ENCODE measurements around the gene NHSL1.
"Not testable (repeated sequence)": the region's sequence is repeated elsewhere in the genome, so short reads cannot be mapped to it uniquely, and the experiment has no call there.

The NHSL1 gene

DNA sequence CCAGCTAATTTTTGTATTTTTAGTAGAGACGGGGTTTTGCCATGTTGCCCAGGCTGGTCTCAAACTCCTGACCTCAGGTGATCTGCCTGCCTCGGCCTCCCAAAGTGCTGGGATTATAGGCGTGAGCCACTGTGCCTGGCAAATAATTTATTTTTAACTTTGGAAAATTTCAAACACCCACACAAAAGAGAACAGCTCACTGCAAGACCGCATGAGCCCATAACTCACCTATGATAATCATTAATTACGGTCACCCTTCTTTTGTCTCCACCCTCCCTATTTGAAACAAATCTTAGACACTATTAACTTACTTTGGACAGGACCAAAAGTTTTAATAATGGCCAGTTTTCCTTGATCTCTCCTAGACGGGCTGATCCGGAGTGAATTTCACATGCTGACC lies 74.0 kb downstream of the NHSL1 start:
- not testable (repeated sequence) for DNase-seq (ENCODE audit: low read depth)

DNA sequence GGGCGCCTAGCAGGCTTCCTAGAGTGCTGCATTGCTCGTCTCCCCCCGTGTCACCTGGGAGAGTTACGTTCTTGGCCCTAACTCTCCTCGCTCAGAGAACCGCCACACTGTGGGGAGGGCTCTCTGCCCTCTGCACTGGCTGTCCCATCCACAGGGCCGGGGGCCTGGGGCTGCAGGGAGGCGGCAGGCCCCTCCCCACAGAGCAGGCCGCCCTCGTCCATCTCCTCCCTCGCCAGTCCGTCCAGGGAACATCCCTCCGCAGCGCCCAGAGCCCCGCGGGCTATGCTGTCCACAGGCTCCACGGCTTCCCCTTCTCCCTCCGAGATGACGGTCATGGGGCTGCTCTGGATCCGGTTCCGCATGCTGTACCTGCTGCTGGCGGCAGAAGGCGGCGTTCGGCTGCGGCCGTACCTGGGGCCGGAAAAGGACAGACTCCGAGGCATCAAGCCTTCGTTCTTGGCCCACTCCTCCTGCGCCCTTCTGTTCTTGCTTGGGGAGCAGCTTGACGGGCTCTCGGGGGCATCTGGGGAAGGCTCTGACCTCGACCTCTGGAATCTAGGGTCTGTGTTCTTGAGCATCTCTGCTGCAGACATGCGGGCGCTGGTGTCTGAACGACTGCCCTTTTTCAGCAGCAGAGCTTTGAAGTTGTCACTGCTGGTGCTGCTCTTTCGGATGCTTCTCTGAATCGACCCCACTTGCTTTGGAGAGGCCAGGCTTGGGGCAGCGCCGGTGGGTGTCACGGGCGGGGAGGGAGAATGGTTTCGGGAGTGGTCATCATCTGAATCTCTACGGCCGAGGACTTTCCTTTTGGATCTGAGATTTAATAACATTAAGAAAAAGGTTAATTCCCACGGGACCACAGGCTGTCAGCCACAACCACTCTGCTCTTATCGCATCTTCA lies 75.0 kb downstream of the NHSL1 start:
- no peak for DNase-seq (ENCODE audit: low read depth)

DNA sequence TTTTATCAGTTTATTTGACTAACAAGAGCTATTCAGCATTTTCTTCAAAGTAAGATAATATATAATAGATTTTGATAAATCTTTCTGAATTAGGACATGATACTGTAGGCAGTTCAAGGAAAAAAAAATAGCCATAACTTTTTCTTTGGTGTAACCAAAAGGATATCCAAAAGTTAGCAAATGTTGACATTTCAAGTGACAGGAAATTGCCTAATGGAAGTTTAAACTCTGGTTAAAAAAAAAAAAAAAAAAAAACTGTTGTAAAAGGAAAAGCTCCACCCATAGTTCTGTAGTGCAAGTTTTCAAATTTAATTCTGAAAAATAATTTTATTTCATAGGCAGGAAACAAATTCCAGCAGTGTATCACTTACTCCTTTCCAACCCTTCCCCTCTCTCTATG lies 76.4 kb downstream of the NHSL1 start:
- no peak for DNase-seq (ENCODE audit: low read depth)

DNA sequence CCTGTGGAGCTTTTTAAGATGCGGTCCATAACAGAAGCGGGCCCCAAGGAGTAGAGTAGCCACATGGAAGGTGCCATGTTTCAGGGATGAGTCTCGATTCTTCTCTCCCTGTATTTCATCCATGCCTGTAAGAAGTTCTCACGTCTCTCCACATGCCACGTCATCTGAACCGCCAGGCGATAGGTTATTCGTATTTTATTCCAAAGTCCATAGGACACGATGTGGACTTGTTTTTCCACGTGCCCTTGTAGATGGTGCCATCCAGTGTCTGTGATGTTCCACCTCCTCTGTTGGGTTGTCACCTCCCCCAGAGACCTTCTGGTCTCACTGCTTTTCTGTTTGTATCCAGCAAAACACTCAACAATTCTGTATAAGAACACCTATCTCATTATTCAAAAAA lies 77.7 kb downstream of the NHSL1 start:
- no peak for DNase-seq (ENCODE audit: low read depth)

DNA sequence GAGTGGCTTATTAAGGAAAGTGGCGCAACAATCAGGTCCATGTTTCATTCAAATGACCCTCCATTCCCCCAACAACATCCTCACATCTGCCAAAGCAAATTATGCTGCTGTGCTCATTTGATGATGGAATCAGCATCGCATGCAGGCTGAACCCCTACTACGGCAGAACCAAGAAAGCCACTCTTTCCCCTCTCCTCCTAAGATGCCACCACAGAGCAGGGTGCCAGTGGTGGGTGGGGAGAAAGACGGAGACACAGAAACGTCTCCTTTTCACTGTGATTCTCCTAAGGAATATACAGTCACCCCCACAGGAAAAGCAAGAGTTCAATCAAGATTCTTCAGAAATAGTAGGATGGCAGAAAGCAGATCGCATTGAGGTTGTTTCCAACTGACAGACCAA lies 78.2 kb downstream of the NHSL1 start:
- DNase-seq (ENCODE audit: low read depth): no peak

DNA sequence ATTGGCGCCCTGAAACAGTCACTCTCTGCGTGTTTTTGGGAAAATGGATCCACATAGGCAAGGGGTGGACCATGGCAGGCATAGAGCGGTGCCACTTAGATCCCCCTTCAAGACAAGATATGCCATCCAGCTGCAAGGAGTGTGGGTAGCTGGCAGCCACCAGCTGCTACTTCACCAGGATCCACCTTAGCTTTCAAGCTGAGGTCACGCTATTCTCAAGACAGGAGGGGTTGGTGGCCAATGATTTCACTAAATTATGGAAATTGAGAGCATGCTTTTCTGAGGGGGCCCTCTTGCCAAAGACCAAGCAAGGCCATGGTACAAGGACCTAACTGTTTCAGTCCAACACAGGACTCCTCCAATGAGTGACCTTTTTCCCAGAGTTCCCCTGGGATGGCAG lies 78.9 kb downstream of the NHSL1 start:
- DNase-seq (ENCODE audit: low read depth): no peak

DNA sequence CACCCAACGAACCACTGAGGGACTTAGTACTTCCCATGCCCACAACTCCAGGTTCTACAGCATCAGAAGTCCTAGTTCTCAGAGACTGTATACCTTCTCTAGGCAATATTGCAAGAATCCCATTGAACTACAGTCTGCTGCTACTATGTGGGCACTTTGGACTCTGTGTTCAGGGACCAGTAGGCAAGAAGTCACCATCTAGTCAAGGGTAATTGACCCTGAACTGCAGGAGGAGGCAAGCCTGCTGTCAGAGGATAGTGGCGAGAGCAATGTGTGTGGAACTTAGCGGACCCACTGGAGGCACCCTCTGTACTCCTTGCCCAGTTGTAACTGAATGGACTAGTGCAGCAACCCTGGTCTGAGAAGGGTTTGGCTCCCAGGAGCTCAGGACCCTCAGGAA lies 79.5 kb downstream of the NHSL1 start:
- no peak for DNase-seq (ENCODE audit: low read depth)

DNA sequence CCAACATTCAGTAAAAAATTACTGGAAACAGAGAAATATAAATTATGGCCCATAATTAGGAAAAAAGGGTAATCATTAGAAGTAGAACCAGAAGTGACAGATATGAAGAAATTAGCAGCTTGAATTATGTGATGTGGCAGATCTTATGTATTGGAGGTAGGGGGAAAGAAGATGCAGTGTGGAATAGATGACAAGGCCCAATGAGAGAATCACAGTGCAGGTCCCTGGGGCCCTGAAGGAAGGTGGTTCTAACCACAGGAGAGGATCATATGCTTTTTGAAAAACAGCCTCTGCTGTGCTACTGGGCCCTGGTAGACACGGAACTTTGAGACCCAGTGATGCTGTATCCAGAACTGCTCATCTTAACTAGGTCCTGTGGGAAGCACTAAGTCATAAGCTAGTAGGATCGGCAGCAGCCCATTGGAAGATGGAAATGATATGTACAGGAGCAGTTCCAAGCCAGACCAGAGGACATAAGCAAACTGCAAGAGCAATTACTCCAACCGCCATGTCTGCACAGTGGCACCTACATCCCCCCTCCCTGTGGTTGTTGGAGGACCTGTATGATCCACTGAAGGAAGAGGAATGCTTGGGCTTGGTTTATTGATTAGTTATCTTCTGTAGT lies 81.1 kb downstream of the NHSL1 start:
- no peak for DNase-seq (ENCODE audit: low read depth)

DNA sequence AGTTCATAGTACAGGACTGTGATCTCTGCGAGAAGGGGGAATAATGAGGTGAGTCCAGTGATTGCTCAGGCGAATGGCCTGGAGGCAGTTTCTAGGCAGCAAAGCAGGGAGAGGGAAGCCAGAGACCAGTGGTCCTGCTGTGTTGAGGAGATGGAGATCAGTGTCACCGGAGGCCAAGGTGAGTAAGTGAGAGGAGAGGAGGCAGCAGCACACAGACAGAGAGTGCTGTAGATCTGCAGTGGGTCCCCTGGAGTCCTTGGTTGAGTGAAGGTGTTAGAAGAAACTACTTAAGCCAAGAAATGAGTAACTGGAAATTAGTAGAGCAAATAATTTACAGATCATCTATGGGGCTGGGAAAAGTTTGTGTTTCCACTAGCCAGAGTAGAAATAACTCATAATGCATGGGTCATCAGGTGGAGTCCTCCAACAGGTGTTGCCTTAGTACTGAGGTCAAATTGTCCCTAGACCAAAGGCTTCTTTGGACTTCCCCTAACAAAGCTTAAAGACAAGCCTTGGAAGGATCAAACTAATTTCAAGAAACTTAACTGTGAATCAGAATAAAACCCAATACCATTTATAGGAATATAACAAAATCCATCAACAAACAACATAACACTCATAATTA lies 81.7 kb downstream of the NHSL1 start:
- no peak for DNase-seq (ENCODE audit: low read depth)

DNA sequence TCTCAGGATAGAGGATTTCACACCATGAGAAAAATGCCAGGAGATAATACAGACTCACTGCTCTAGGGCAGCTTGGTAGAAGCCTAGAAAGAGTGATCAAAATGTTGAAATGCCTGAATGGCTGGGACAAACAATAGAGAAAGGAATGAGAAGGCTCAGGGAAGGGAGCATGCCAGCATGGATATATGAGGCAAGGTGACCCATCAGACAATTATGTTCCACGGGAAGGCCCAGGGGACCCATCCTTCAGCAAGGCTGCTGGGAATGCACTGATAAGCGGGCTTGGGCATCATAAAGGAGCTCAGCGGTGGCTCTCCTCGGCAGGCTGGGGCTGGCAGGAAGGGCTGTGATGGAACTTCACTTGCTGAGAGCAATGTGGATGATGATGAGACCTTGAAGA lies 83.1 kb downstream of the NHSL1 start:
- DNase-seq (ENCODE audit: low read depth): no peak

DNA sequence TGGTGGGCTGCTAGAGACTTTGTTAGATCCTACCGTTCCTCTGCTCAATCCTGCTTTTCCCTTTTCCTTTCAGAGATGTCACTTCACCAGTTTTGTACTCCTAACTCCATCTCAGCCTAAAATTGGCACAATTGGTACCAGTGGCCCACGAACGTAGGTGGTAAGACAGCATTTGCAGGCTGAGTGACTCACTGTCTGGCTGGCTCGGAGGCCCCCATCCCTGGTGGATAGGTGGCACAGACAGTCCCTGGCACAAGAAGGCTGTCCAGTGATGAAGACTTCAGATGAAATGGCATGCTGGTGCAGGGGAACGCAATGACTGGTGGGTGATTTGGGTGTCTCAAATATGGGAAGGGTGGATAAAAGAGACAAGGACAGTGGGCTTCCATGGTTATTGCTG lies 84.2 kb downstream of the NHSL1 start:
- DNase-seq (ENCODE audit: low read depth): no peak

DNA sequence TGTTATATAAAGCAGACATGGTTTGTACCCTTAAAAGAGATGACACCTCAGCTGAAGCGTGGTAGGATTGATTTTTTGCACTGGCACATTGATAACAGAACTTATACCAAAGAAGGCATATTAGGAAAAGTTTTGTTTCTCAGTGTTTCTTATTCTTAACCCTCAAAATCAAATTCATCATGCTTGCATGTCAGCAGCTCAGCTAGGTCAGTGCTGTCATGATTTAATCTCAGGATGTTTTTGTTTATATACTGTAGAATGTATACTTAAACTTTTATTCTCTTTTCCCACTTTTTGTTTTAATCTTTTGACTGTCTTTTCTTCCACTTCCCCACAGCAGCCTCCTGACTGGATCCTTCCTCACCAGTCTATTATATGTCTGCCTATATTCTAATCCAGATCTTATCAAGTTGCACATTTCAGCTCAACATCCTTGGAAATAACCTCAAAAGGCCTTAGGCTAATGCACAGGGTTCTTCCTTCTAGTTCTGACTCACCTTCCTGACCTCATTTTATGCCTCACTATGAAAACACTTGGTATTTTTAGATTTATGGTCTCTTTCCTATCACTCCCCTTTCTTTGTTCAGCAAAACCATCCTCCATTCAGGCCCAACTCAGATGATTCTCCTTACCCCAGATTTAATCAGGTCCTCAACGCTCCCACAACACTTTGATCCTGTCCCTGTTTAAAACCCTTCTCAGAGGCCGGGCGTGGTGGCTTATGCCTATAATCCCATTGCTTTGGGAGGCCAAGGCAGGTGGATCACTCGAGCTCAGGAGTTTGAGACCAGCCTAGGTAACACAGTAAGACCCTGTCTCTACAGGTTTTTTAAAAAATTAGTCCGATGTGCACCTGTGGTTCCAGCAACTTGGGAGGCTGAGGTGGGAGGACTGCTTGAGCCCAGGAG lies 88.1 kb downstream of the NHSL1 start:
- no peak for DNase-seq (ENCODE audit: low read depth)

DNA sequence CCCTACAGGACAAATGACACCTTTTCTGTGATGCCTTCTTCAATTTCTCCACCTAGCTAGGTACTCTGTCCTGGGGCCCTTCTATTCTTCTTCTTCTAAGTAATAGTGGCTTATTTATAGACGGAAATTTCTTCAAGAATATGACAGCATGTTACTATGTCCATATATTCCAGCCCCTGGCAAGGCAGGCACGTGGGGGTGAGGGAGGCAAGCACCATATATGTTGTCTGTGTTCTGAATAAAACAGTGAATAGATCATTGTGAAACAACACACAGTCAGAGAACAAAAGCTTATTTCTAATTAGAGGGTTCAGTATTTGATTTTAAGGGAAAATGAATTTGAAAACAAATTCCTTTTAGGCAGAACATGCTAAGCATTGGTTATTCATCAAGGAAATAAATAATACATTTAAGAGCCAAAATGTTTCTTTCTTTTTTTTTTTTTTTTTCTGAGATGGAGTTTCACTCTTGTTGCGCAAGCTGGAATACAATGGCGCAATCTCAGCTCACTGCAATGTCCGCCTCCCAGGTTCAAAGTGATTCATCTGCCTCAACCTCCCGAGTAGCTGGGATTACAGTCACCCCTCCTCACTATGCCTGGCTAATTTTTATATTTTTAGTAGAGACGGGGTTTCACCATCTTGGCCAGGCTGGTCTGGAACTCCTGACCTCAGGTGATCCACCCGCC lies 89.1 kb downstream of the NHSL1 start:
- no peak for DNase-seq (ENCODE audit: low read depth)

DNA sequence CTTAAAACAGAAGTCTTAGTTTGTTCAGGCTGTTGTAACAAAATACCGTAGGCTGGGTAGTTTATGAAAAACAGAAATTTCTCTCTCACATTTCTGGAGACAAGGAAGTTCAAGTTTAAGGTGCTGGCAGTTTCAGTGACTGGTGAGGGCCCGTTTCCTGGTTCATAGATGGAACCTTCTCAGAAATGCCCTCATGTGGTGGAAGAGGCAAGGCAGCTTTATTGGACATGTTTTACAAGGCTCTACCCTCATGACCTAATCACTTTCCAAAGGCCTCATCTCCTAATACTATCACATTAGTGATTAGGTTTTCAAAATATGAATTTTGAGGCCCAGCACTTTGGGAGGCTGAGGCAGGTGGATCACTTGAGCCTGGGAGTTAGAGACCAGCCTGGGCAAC lies 92.9 kb downstream of the NHSL1 start:
- DNase-seq (ENCODE audit: low read depth): no peak

DNA sequence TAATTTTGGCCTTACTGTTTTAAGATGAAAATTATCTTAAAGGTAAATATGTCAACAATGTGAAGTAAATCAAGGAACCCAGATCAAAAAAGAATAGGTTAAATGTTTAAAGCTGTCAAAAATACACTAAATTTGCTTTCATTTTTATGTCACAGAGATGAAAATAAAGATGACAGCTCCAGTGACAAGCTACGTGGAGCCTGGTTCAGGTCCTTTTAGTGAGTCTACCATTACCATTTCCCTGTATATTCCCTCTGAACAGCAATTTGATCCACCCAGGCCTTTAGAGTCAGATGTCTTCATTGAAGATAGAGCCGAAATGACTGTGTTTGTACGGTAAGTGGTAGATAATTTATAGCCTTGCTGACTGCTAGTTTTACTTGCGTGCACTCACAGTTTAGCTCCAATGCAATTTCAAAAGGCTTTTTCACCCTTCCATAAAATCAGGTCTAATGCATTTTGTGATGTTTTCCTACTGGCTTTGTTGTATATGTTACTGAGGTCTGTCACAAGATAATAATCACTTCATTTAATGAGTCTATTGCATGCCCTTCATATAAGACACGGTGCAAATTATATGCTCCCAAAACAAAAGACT lies 93.4 kb downstream of the NHSL1 start:
- no peak for DNase-seq (ENCODE audit: low read depth)

DNA sequence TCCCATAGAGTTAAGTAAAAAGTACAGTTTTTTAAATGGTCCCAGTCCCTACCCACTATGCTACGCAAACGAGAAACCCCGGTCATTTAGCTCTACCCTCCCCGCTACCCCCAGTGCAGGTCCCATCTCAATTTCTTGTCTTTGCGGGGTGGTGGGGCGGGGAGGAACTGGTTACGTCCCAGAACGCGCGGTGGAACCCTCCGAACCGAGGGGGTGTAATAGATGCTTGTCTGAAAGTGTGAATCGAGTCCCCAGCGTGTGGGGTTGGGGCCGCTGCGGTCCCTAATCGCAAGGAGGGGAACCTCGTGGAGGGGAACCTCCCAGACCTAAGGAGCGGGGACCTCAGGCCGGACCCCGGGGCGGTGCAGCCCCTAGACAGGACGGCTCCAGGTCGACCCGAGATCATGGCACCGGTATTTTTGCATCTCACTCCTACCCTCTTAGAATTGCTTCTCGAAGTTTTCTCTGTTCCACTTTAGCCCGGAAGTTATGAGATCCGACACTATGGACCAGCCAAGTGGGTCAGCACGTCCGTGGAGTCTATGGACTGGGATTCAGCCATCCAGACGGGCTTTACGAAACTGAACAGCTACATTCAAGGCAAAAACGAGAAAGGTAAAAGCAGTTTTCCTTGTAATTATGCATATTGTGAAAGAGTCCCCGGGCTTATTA lies 94.5 kb downstream of the NHSL1 start:
- no peak for DNase-seq (ENCODE audit: low read depth)

DNA sequence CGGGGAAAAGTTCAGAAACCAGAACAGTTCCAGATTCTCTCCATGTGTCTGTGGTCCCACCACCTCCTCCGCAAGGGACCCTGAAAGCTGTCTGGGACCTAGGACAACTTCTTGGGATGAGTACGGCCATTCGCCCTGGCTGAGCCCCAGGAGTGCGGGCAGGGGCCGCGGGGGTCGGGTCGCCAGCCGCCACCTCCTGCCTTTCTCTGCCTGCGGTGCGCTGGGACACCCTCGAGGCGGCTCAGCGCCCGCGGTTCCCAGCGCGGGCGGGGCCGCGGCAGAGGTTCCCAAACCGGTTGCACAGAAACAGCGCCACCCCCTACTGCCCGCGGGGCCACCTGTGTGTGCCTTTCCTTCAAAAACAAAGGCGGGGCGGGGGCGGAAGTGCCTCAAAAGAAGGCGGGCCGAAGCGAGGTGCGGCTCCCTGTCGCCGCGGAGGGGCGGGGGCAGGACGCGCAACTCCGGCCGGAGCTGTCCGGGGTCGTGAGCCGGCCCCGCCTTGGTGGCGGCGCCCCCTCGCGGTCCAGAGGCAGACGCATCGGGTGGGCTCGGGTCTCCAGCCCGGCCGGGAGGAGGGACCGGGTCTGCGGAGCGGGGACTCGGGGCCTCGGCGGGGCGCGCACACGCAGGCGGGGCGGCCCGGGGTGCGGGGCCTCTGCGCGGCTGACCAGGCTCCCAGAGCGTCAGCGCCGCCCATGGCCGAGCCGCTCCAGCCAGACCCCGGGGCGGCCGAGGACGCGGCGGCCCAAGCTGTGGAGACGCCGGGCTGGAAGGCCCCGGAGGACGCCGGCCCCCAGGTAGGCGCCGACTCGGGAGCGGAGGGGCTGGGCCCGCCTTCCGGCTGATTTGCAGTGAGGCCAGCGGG lies 95.3 kb downstream of the NHSL1 start, which contains the start of gene HEBP2:
TSS of gene HEBP2 (plus strand) at position 423 of the 865 bp plus-strand sequence. CDS start at position 696, 273 bp downstream.
- DNase-seq (ENCODE audit: low read depth): peak; percentile 64

DNA sequence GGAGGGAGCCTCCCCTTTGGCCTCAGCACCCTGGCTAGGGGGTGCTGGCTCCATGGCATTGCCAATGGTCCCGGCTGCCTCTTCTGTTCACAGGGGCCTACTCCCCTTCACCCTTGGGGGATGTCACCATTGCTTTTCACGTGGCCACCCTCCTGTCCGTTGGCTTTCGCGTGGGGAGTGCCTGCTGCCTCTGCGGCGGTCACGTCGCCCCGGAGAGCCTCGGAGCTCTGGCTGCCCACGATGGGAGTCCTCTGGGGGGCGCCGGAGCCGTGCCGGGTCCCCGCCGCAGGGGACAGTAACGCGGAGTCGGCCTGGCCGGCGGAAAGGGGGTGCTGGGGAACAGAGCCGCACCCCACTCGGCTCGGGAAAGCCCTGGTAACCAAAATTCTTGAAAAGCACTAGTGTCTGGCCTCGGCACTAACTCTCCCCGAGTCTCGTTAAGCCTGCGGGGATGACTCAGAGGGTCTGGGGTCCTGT lies 95.9 kb downstream of the NHSL1 start:
- no peak for DNase-seq (ENCODE audit: low read depth)

DNA sequence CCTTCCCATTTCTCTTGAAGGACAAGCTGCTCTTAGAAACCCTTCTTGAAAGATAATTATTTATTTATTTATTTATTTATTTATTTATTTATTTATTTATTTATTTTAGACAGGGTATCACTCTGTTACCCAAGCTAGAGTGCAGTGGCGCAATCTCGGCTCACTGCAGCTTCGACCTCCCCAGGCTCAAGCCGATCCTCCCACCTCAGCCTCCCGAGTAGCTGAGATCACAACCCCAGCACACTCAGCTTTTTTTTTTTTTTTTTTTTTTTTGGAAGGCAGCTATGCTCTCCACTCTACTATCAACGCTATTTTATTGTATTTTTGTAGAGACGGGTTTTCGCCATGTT lies 96.5 kb downstream of the NHSL1 start:
- DNase-seq (ENCODE audit: low read depth): no peak

Measured in stimulated activated CD8-positive, alpha-beta memory T cell treated with anti-CD3 and anti-CD28 coated beads, Interleukin-4, amount 100 ng/mL, for 24 hours (primary cell).